Spinal cord (tissue), 10 donors: ENCODE data around the gene ATP5PO. TPM values are rescaled to one million over a fixed set of nuclear protein-coding genes. Genes with fewer than 3 reads are reported as not detected.

Experiments used
- DNase-seq, 6 donors: peaks; one replicate each; pipeline versions ENCODE4 v3.0.0 to v3.0.0-alpha.2; 2013 to 2015; ENCODE audit warnings: low spot score in 6 of 6, low read depth in 4 of 6
- H3K27ac ChIP-seq: one replicate; pipeline ENCODE4 v1.5.1; 2013; ENCODE audit warnings: low read depth, low read length, control low read depth
- H3K27me3 ChIP-seq: one replicate; pipeline ENCODE4 v1.6.1; 2013; ENCODE audit warnings: low read length; ENCODE audit not compliant: control insufficient read depth, insufficient read depth
- H3K36me3 ChIP-seq: one replicate; pipeline ENCODE4 v1.6.1; 2013; ENCODE audit warnings: low read length; ENCODE audit not compliant: control insufficient read depth, insufficient read depth
- H3K4me1 ChIP-seq: one replicate; pipeline ENCODE4 v1.6.1; 2013; ENCODE audit warnings: low read length; ENCODE audit not compliant: control insufficient read depth, insufficient read depth
- H3K4me3 ChIP-seq: one replicate; pipeline ENCODE4 v1.5.1; 2013; ENCODE audit warnings: low read depth, low read length, control low read depth
- H3K9me3 ChIP-seq: one replicate; pipeline ENCODE4 v1.6.1; 2013; ENCODE audit warnings: low read length; ENCODE audit not compliant: control insufficient read depth, insufficient read depth
- WGBS: methylation state at CpG from one replicate; pipeline ENCODE4 v1.1.5; 2013; ENCODE audit warnings: missing lambda C conversion rate; ENCODE audit not compliant: insufficient coverage; 5-methylcytosine and 5-hydroxymethylcytosine counted together
- long read RNA-seq, 4 donors: transcript quantifications; one replicate each; lab custom pipeline, GENCODE V29; 2026
- polyA plus RNA-seq, 2 donors: library from polyadenylated mRNA; unstranded; fragments of 120-200 nt; gene quantifications; one replicate each; pipeline ENCODE4 v1.2.1, GENCODE V29; 2013; ENCODE audit not compliant: insufficient read length in 2 of 2
- total RNA-seq, 2 donors: library from RNA; depleted of rRNA in 1 of 2; stranded (reverse); fragments of 120-200 nt in 1 of 2; fragments of >200 nt in 1 of 2; gene quantifications; one replicate each; pipeline versions ENCODE4 v1.2.3 to v1.2.4, GENCODE V29; 2013 to 2014
- donor health status: healthy.

Gene ATP5PO, protein sequence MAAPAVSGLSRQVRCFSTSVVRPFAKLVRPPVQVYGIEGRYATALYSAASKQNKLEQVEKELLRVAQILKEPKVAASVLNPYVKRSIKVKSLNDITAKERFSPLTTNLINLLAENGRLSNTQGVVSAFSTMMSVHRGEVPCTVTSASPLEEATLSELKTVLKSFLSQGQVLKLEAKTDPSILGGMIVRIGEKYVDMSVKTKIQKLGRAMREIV
- total RNA-seq (100 to 1,000 TPM; 225 to 260 TPM), polyA plus RNA-seq (100 to 1,000 TPM; 308 to 329 TPM)
- long read RNA-seq, donor 1, transcript ATP5PO-201 (7 exons, 932 nt) = major isoform, 226 of 348 reads
- long read RNA-seq, donor 1, partial matches to known transcripts = 116 of 348 reads
- long read RNA-seq, donor 1, other reads (novel, unspliced or antisense) = 5 of 348 reads
- long read RNA-seq, donor 2, transcript ATP5PO-201 (7 exons, 932 nt) = major isoform, 101 of 130 reads
- long read RNA-seq, donor 2, partial matches to known transcripts = 24 of 130 reads
- long read RNA-seq, donor 2, other reads (novel, unspliced or antisense) = 0 of 130 reads
- long read RNA-seq, donor 3, transcript ATP5PO-201 (7 exons, 932 nt) = major isoform, 107 of 139 reads
- long read RNA-seq, donor 3, partial matches to known transcripts = 30 of 139 reads
- long read RNA-seq, donor 3, other reads (novel, unspliced or antisense) = 0 of 139 reads
- long read RNA-seq, donor 4, transcript ATP5PO-201 (7 exons, 932 nt) = major isoform, 321 of 490 reads
- long read RNA-seq, donor 4, transcript ATP5PO-209 (4 exons, 586 nt) = minor isoform, 8 of 490 reads
- long read RNA-seq, donor 4, partial matches to known transcripts = 159 of 490 reads
- long read RNA-seq, donor 4, other reads (novel, unspliced or antisense) = 0 of 490 reads

- Histone ChIP-seq H3K4me3 (peak within 1 kb of the TSS; percentile 98), H3K27me3 (no peaks in the 10 kb centered on the region), H3K36me3 (peaks cover 5% of the 10 kb centered on the region), H3K27ac (peak within 1 kb of the TSS; percentile 82), H3K9me3 (no peaks in the 10 kb centered on the region), H3K4me1 (peaks cover 4% of the 10 kb centered on the region)
- peak; percentile 91 to 99 (median 96) for DNase-seq
- WGBS = under 1% methylated on average over 44 of the region's 45 CpGs
Measured at GRCh38 chr21:33915368-33916199, at the start of gene ATP5PO. ATP5PO (minus strand) TSS chr21:33915804; CDS start chr21:33915763, 41 bp downstream.

GRCh38 chr21:33964706-33965325 lies 49.2 kb upstream of the ATP5PO start:
- no peaks in the 10 kb centered on the region for H3K27me3 ChIP-seq
- H3K9me3 ChIP-seq = no peaks in the 10 kb centered on the region
- DNase-seq = no peak
- H3K4me3 ChIP-seq = no peak overlapping the region
- no peaks in the 10 kb centered on the region for H3K4me1 ChIP-seq
- WGBS = no CpG with 5 or more reads among the region's 3 CpGs
- H3K27ac ChIP-seq = no peak overlapping the region
- no peaks in the 10 kb centered on the region for H3K36me3 ChIP-seq

- 75% methylated on average over 3 of the region's 5 CpGs for WGBS
- DNase-seq = no peak
Measured at GRCh38 chr21:33963848-33964555, 48.4 kb upstream of the ATP5PO start.

GRCh38 chr21:33962290-33962689 lies 46.7 kb upstream of the ATP5PO start:
- WGBS = 97% methylated on average over 4 of the region's 6 CpGs
- no peaks in the 10 kb centered on the region for H3K9me3 ChIP-seq
- H3K4me1 ChIP-seq = no peaks in the 10 kb centered on the region
- no peak overlapping the region for H3K27ac ChIP-seq
- H3K4me3 ChIP-seq = no peak overlapping the region
- H3K36me3 ChIP-seq = no peaks in the 10 kb centered on the region
- H3K27me3 ChIP-seq = no peaks in the 10 kb centered on the region
- no peak for DNase-seq

More at GRCh38 chr21:33963848-33964555, 48.4 kb upstream of the ATP5PO start:
- Histone ChIP-seq H3K27me3 (no peaks in the 10 kb centered on the region), H3K4me3 (no peak overlapping the region), H3K9me3 (no peaks in the 10 kb centered on the region), H3K36me3 (no peaks in the 10 kb centered on the region), H3K4me1 (no peaks in the 10 kb centered on the region), H3K27ac (no peak overlapping the region)

- Histone ChIP-seq H3K27ac (no peak overlapping the region), H3K27me3 (no peaks in the 10 kb centered on the region), H3K4me1 (no peaks in the 10 kb centered on the region), H3K36me3 (no peaks in the 10 kb centered on the region), H3K4me3 (no peak overlapping the region), H3K9me3 (no peaks in the 10 kb centered on the region)
- DNase-seq = no peak
- no CpG with 5 or more reads among the region's 6 CpGs for WGBS
Measured at GRCh38 chr21:33961061-33961460, 45.5 kb upstream of the ATP5PO start.

- Histone ChIP-seq H3K9me3 (no peaks in the 10 kb centered on the region), H3K4me1 (no peaks in the 10 kb centered on the region), H3K36me3 (no peaks in the 10 kb centered on the region), H3K4me3 (no peak overlapping the region), H3K27me3 (no peaks in the 10 kb centered on the region), H3K27ac (no peak overlapping the region)
- DNase-seq = no peak
Measured at GRCh38 chr21:33959680-33960079, 44.1 kb upstream of the ATP5PO start.

DNA sequence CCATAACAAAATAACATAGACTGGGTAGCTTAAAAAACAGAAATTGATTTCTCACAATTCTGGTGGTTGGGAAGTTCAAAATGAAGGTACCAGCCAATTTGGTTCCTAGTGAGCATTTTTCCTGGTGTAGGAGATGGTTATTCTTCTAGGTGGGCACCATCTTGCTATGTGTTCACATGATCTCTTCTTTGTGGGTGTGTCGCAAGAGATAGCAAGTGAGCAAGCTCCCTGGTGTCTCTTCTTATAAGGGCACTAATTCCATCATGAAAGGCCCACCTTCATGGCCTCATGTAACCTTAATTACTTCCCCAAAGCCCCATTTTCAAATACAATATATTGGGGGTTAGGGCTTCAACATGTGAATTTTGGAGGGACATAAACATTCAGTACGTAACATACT lies 38.8 kb upstream of the ATP5PO start:
- no peaks in the 10 kb centered on the region for H3K27me3 ChIP-seq
- no peaks in the 10 kb centered on the region for H3K4me1 ChIP-seq
- DNase-seq = no peak
- H3K36me3 ChIP-seq = no peaks in the 10 kb centered on the region
- no peaks in the 10 kb centered on the region for H3K9me3 ChIP-seq
- H3K4me3 ChIP-seq = no peak overlapping the region
- H3K27ac ChIP-seq = no peak overlapping the region
- WGBS = no CpG with 5 or more reads among the region's 2 CpGs

DNA sequence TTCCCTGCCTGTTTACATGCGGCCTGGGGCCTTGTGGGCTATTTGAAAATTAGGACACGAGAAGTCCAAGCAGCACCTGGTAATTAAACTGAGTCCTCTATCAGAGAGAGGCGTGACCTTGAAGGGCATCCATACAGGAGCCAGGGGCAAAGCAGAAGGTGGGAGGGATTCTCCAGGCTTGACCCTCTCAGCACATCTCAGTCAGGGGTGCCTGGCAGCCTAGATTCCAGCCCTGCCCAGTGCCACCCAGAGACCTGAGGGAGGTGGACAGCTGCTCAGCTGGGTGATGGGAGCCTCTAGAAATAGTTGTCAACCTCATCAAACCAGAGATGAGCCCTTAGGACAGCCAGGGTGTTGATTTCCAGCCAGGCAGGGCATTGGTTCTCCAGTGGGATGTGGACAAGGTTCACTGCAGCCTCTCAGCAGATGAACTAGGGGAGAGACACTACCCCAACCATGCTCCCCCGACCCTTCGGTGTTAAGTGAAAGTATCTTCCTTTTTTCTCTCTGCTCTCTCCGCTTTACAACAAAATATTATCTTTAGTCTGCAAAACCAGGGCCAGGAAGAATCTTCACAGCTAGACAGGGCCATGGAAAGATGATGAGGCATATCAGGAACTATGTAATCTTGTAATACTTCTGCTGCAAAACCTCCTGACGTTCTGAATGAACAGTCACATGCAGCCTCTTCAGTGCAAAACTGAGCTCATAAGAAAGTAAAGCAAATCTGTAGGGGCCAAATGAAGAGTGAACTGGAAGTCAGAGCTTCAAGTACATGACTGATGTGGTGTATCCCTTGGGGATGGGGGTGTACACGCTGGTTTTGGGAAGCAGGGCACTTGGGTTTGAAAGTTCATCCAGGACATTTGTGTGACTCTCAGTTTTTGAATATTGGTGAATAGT lies 35.9 kb upstream of the ATP5PO start:
- H3K9me3 ChIP-seq = no peaks in the 10 kb centered on the region
- 85% methylated on average over 5 of the region's 8 CpGs for WGBS

More for the DNA sequence above, 35.9 kb upstream of the ATP5PO start:
- no peak overlapping the region for H3K4me3 ChIP-seq
- H3K36me3 ChIP-seq = no peaks in the 10 kb centered on the region
- no peak for DNase-seq
- H3K27ac ChIP-seq = no peak overlapping the region
- H3K27me3 ChIP-seq = no peaks in the 10 kb centered on the region
- peaks cover 23% of the 10 kb centered on the region for H3K4me1 ChIP-seq
